GM21737 (cell line): ENCODE measurements around the gene WHRN.

Experiments used
- ATAC-seq: cut with Tn5 transposase; IDR thresholded peaks from one replicate; pipeline ENCODE4 v1.9.1; 2021; ENCODE audit warnings: mild to moderate bottlenecking, moderate library complexity; ENCODE audit not compliant: unreplicated experiment

WHRN gene

GRCh38 chr9:114473447-114473801 lies 31.8 kb downstream of the WHRN start:
- ATAC-seq: no peak

- ATAC-seq: no peak
Measured at GRCh38 chr9:114472765-114473446, 32.4 kb downstream of the WHRN start.

GRCh38 chr9:114471157-114471556 lies 34.1 kb downstream of the WHRN start:
- no peak for ATAC-seq

GRCh38 chr9:114470581-114470980 lies 34.7 kb downstream of the WHRN start:
- no peak for ATAC-seq

- no peak for ATAC-seq
Measured at GRCh38 chr9:114470121-114470520, 35.2 kb downstream of the WHRN start.

- no peak for ATAC-seq
Measured at GRCh38 chr9:114469091-114469853, 36.0 kb downstream of the WHRN start.

- no peak for ATAC-seq
Measured at GRCh38 chr9:114467910-114468309, 37.4 kb downstream of the WHRN start.

- no peak for ATAC-seq
Measured at GRCh38 chr9:114467226-114467750, 38.0 kb downstream of the WHRN start.

GRCh38 chr9:114465906-114466900 lies 39.1 kb downstream of the WHRN start:
- no peak for ATAC-seq

- no peak for ATAC-seq
Measured at GRCh38 chr9:114465417-114465816, 39.9 kb downstream of the WHRN start.

GRCh38 chr9:114464281-114465051 lies 40.8 kb downstream of the WHRN start:
- ATAC-seq: no peak

GRCh38 chr9:114462791-114463190 lies 42.5 kb downstream of the WHRN start:
- ATAC-seq: no peak

- ATAC-seq: no peak
Measured at GRCh38 chr9:114461468-114461867, 43.8 kb downstream of the WHRN start.

GRCh38 chr9:114460513-114461199 lies 44.6 kb downstream of the WHRN start:
- no peak for ATAC-seq

GRCh38 chr9:114459464-114459863 lies 45.8 kb downstream of the WHRN start:
- ATAC-seq: no peak

GRCh38 chr9:114456929-114457328 lies 48.3 kb downstream of the WHRN start:
- ATAC-seq: no peak

- no peak for ATAC-seq
Measured at GRCh38 chr9:114454652-114455051, 50.6 kb downstream of the WHRN start.

- no peak for ATAC-seq
Measured at GRCh38 chr9:114452219-114453165, 52.8 kb downstream of the WHRN start.

- no peak for ATAC-seq
Measured at GRCh38 chr9:114451707-114452031, 53.6 kb downstream of the WHRN start.
